GM12865 (cell line): ENCODE data around the gene IDH3G.

Experiments
- DNase-seq: peaks from one replicate; pipeline ENCODE4 v3.0.0; 2010; ENCODE audit warnings: low read depth
- H3K4me3 ChIP-seq: 2 replicates; pipeline ENCODE4 v1.5.1; 2011; ENCODE audit warnings: mild to moderate bottlenecking, low read depth, low read length, control low read depth
- CTCF ChIP-seq: IDR thresholded peaks from 2 replicates; pipeline ENCODE4 v1.5.1; 2011; ENCODE audit warnings: low read length, control low read depth, low read depth, inconsistent platforms; ENCODE audit not compliant: insufficient read depth; ENCODE audit errors: missing control alignments

The IDH3G gene

GRCh38 chrX:153739754-153740486 is 54.3 kb downstream of the IDH3G start:
- DNase-seq = no peak
- TF ChIP-seq CTCF = no peak
- H3K4me3 ChIP-seq = no peak overlapping the region

- no peak overlapping the region for H3K4me3 ChIP-seq
- no peak for TF ChIP-seq CTCF
- no peak for DNase-seq
Observed at GRCh38 chrX:153738056-153738605, 56.0 kb downstream of the IDH3G start.

- DNase-seq = no peak
- TF ChIP-seq CTCF = no peak
- H3K4me3 ChIP-seq = no peak overlapping the region
Observed at GRCh38 chrX:153736871-153737441, 57.2 kb downstream of the IDH3G start.

GRCh38 chrX:153736071-153736820 is 57.9 kb downstream of the IDH3G start:
- no peak overlapping the region for H3K4me3 ChIP-seq
- no peak for TF ChIP-seq CTCF
- DNase-seq = no peak
